H9 (cell line): ENCODE measurements around the gene DHH. TPM values are rescaled to one million over a fixed set of nuclear protein-coding genes. Genes with fewer than 3 reads are reported as not detected.

ENCODE experiments used
- DNase-seq: peaks from one replicate; pipeline ENCODE4 v3.0.0-alpha.2; 2017
- H2AFZ ChIP-seq: one replicate; pipeline ENCODE4 v1.6.1; 2013; ENCODE audit warnings: mild to moderate bottlenecking, low read length, control low read depth, moderate library complexity
- H2AK5ac ChIP-seq: 2 replicates; pipeline ENCODE4 v1.6.1; 2013; ENCODE audit warnings: low read length, control low read depth, mixed read lengths; ENCODE audit not compliant: insufficient read length
- H2BK120ac ChIP-seq: one replicate; pipeline ENCODE4 v1.6.1; 2013; ENCODE audit warnings: low read depth, mild to moderate bottlenecking, low read length, control low read depth, inconsistent platforms; ENCODE audit not compliant: poor library complexity, severe bottlenecking
- H2BK12ac ChIP-seq: 2 replicates; pipeline ENCODE4 v1.6.1; 2013; ENCODE audit warnings: low read length, control low read depth, mixed read lengths, low read depth; ENCODE audit not compliant: insufficient read length
- H2BK15ac ChIP-seq: 2 replicates; pipeline ENCODE4 v1.6.1; 2013; ENCODE audit warnings: low read depth, low read length, control low read depth
- H2BK20ac ChIP-seq: one replicate; pipeline ENCODE4 v1.6.1; 2013; ENCODE audit warnings: low read depth, mild to moderate bottlenecking, low read length, control low read depth, inconsistent platforms; ENCODE audit not compliant: poor library complexity, severe bottlenecking
- H2BK5ac ChIP-seq: 2 replicates; pipeline ENCODE4 v1.6.1; 2013; ENCODE audit warnings: low read length, control low read depth, mixed read lengths; ENCODE audit not compliant: insufficient read length
- H3K14ac ChIP-seq: 2 replicates; pipeline ENCODE4 v1.6.1; 2013; ENCODE audit warnings: low read length, control low read depth; ENCODE audit not compliant: insufficient read depth
- H3K18ac ChIP-seq: 2 replicates; pipeline ENCODE4 v1.6.1; 2013; ENCODE audit warnings: low read depth, mild to moderate bottlenecking, mixed read lengths, low read length, control low read depth; ENCODE audit not compliant: insufficient read length
- H3K23ac ChIP-seq: 2 replicates; pipeline ENCODE4 v1.6.1; 2013; ENCODE audit warnings: low read length, control low read depth, mixed read lengths, low read depth; ENCODE audit not compliant: insufficient read length
- H3K23me2 ChIP-seq: 2 replicates; pipeline ENCODE4 v1.6.1; 2013; ENCODE audit warnings: low read depth, mild to moderate bottlenecking, mixed read lengths, low read length, control low read depth; ENCODE audit not compliant: insufficient read length, poor library complexity, severe bottlenecking
- H3K27ac ChIP-seq: 2 replicates; pipeline ENCODE4 v1.5.1; 2013; ENCODE audit warnings: low read length, control low read depth, mixed read lengths, low read depth; ENCODE audit not compliant: insufficient read length
- H3K27me3 ChIP-seq: 2 replicates; pipeline ENCODE4 v1.6.1; 2013; ENCODE audit warnings: low read length, control low read depth, inconsistent platforms; ENCODE audit not compliant: insufficient read depth
- H3K4ac ChIP-seq: 2 replicates; pipeline ENCODE4 v1.6.1; 2013; ENCODE audit warnings: low read depth, mild to moderate bottlenecking, control low read depth, inconsistent platforms, low read length, moderate library complexity
- H3K4me1 ChIP-seq: 2 replicates; pipeline ENCODE4 v1.6.1; 2013; ENCODE audit warnings: low read length, control low read depth, inconsistent platforms; ENCODE audit not compliant: insufficient read depth
- H3K4me2 ChIP-seq: 2 replicates; pipeline ENCODE4 v1.6.1; 2013; ENCODE audit warnings: low read length, control low read depth, mixed read lengths; ENCODE audit not compliant: insufficient read length, insufficient read depth
- H3K56ac ChIP-seq: 2 replicates; pipeline ENCODE4 v1.6.1; 2013; ENCODE audit warnings: low read depth, mild to moderate bottlenecking, mixed read lengths, low read length, control low read depth; ENCODE audit not compliant: insufficient read length
- H3K79me1 ChIP-seq: 2 replicates; pipeline ENCODE4 v1.6.1; 2013; ENCODE audit warnings: low read depth, mild to moderate bottlenecking, moderate library complexity, low read length, control low read depth, inconsistent platforms; ENCODE audit not compliant: insufficient read depth, poor library complexity, severe bottlenecking
- H3K79me2 ChIP-seq: 2 replicates; pipeline ENCODE4 v1.6.1; 2013; ENCODE audit warnings: low read length, control low read depth, inconsistent platforms; ENCODE audit not compliant: insufficient read depth
- H3K9ac ChIP-seq: 2 replicates; pipeline ENCODE4 v1.6.1; 2013; ENCODE audit warnings: low read length, control low read depth, mixed read lengths; ENCODE audit not compliant: insufficient read length; ENCODE audit errors: extremely low read depth
- H3K9me3 ChIP-seq: one replicate; pipeline ENCODE4 v1.6.1; 2013; ENCODE audit warnings: low read depth, low read length, inconsistent platforms; ENCODE audit not compliant: control insufficient read depth
- H3T11ph ChIP-seq: one replicate; pipeline ENCODE4 v1.6.1; 2013; ENCODE audit warnings: mild to moderate bottlenecking, low read length, control low read depth, inconsistent platforms
- H4K20me1 ChIP-seq: one replicate; pipeline ENCODE4 v1.6.1; 2013; ENCODE audit not compliant: control insufficient read depth, insufficient read length, insufficient read depth
- H4K5ac ChIP-seq: 2 replicates; pipeline ENCODE4 v1.6.1; 2013; ENCODE audit warnings: low read depth, mild to moderate bottlenecking, mixed read lengths, low read length, control low read depth; ENCODE audit not compliant: insufficient read length
- H4K8ac ChIP-seq: replicated peaks from 2 replicates; pipeline ENCODE4 v1.6.1; 2013; ENCODE audit warnings: low read length, control low read depth, mixed read lengths, low read depth; ENCODE audit not compliant: insufficient read length
- H4K91ac ChIP-seq: 2 replicates; pipeline ENCODE4 v1.6.1; 2013; ENCODE audit warnings: low read depth, mild to moderate bottlenecking, moderate library complexity, mixed read lengths, low read length, control low read depth; ENCODE audit not compliant: insufficient read length
- H3K27ac Mint-ChIP-seq, 3 experiments: 2 replicates in 2 of 3; 3 replicates in 1 of 3; pipeline ENCODE4 v1.8.0; 2020 to 2021; ENCODE audit warnings: mixed read lengths in 3 of 3, mild to moderate bottlenecking in 1 of 3, moderate library complexity in 1 of 3
- H3K27me3 Mint-ChIP-seq: 2 replicates; pipeline ENCODE4 v1.8.0; 2021; ENCODE audit warnings: low read depth, mild to moderate bottlenecking, moderate library complexity, mixed read lengths
- H3K36me3 Mint-ChIP-seq, 3 experiments: 2 replicates in 2 of 3; 3 replicates in 1 of 3; pipeline ENCODE4 v1.8.0; 2020 to 2021; ENCODE audit warnings: low read depth in 3 of 3, mixed read lengths in 3 of 3; ENCODE audit not compliant: insufficient read depth in 1 of 3
- H3K4me1 Mint-ChIP-seq, 2 experiments: 2 replicates each; pipeline ENCODE4 v1.8.0; 2020; ENCODE audit warnings: mixed read lengths in 2 of 2
- H3K4me3 Mint-ChIP-seq, 2 experiments: 2 replicates in 1 of 2; 3 replicates in 1 of 2; pipeline ENCODE4 v1.8.0; 2020 to 2021; ENCODE audit warnings: mild to moderate bottlenecking in 2 of 2, mixed read lengths in 2 of 2, moderate library complexity in 1 of 2
- H3K9me3 Mint-ChIP-seq, 2 experiments: 2 replicates in 1 of 2; 3 replicates in 1 of 2; pipeline ENCODE4 v1.8.0; 2020; ENCODE audit warnings: mild to moderate bottlenecking in 2 of 2, mixed read lengths in 2 of 2, moderate library complexity in 1 of 2
- WGBS: extraction: QIAGEN DNeasy Blood & Tissue Kit; methylation state at CpG from one replicate; pipeline ENCODE4 v1.1.7; 2013; ENCODE audit warnings: missing lambda C conversion rate, low lambda C conversion rate, mixed read lengths; ENCODE audit not compliant: insufficient read length; ENCODE audit errors: extremely low coverage; 5-methylcytosine and 5-hydroxymethylcytosine counted together
- total RNA-seq: library from RNA; stranded (reverse); gene quantifications from 2 replicates; pipeline ENCODE4 v1.2.1, GENCODE V29; 2021
- TF ChIP-seq, protein P1 (sequence below): fragments of 200-600 bp; sonication (generic); conservative IDR thresholded peaks from 3 replicates; pipeline ENCODE4 v1.8.0; 2021; ENCODE audit warnings: antibody characterized with exemption, mild to moderate bottlenecking

DHH gene
- total RNA-seq, 1 experiment from 2014 or later, result 0.20 TPM

DNA sequence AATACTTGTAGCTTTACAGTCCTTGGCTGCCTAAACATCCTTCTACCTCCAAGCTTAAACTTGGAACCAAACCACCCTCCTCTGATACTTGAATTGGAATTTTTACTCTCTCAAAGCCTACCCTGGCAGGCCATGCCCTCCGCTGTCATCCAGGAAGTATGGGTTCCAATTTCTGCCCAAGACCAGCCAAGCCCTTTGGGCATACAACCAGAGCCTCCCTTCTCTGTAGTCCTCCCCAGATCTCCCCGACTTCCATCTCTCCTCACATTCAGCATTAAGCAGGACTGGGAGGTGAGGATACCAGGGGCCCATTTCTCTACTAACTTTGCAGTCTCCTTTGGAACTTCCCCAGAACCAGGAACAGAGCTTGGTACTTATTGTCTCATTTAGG, 369 bp upstream of the DHH start:
- Histone ChIP-seq H4K91ac (no peak overlapping the region), H3K23me2 (peaks cover 6% of the 10 kb centered on the region), H3K27me3 (peaks cover 47% of the 10 kb centered on the region), H4K20me1 (no peaks in the 10 kb centered on the region), H2BK120ac (no peak overlapping the region), H2AFZ (no peak overlapping the region), H2BK15ac (no peak overlapping the region), H3T11ph (no peak overlapping the region), H3K9me3 (no peaks in the 10 kb centered on the region), H2BK12ac (no peak overlapping the region), H3K79me1 (no peaks in the 10 kb centered on the region), H2AK5ac (no peak overlapping the region), H3K4me1 (no peaks in the 10 kb centered on the region), H2BK5ac (no peak overlapping the region), H4K5ac (no peak overlapping the region), H3K79me2 (no peaks in the 10 kb centered on the region), H3K18ac (no peak overlapping the region), H3K4ac (no peak overlapping the region), H2BK20ac (no peak overlapping the region), H3K14ac (no peak overlapping the region), H3K23ac (no peak overlapping the region), H4K8ac (no peak overlapping the region), H3K27ac (no peak overlapping the region), H3K56ac (no peak overlapping the region), H3K9ac (no peak overlapping the region), H3K4me2 (peak overlapping the region; percentile 79)
- no CpG with 5 or more reads among the region's 2 CpGs for WGBS
- TF ChIP-seq, protein P1, sequence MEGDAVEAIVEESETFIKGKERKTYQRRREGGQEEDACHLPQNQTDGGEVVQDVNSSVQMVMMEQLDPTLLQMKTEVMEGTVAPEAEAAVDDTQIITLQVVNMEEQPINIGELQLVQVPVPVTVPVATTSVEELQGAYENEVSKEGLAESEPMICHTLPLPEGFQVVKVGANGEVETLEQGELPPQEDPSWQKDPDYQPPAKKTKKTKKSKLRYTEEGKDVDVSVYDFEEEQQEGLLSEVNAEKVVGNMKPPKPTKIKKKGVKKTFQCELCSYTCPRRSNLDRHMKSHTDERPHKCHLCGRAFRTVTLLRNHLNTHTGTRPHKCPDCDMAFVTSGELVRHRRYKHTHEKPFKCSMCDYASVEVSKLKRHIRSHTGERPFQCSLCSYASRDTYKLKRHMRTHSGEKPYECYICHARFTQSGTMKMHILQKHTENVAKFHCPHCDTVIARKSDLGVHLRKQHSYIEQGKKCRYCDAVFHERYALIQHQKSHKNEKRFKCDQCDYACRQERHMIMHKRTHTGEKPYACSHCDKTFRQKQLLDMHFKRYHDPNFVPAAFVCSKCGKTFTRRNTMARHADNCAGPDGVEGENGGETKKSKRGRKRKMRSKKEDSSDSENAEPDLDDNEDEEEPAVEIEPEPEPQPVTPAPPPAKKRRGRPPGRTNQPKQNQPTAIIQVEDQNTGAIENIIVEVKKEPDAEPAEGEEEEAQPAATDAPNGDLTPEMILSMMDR, result no peak
- H3K27me3 Mint-ChIP-seq, result peaks cover 60% of the 10 kb centered on the region
- peaks cover 2 to 28% (median 17%) of the 10 kb centered on the region in 3 experiments for H3K36me3 Mint-ChIP-seq
- no peak overlapping the region for H3K27ac Mint-ChIP-seq
- H3K4me3 Mint-ChIP-seq, result peak overlapping the region in 1 of 2 experiments; percentile 74; a peak in 3 of 5 replicates
- H3K4me1 Mint-ChIP-seq, result peaks cover 29 to 48% of the 10 kb centered on the region in 2 experiments
- DNase-seq, result no peak
- no peaks in the 10 kb centered on the region; a peak in 1 of 5 replicates for H3K9me3 Mint-ChIP-seq
